ENCODE data around the gene MED15. TPM values are rescaled to one million over a fixed set of nuclear protein-coding genes. Genes with fewer than 3 reads are reported as not detected.
A peak's percentile ranks its signal among the peaks of the same experiment; 100 is the strongest.

MED15 gene
- total and polyA plus RNA-seq, 10 of the 15 experiments (the other 5 are each of a cell fraction or from before 2014, with no cell fraction given): 1.4 to 75.2 (median 26.9) TPM

- no peak for TF ChIP-seq FOXM1 (IDR thresholded peaks at IDR 0.05; ENCODE audit: low read depth, low read length)
- TF ChIP-seq CREM (IDR thresholded peaks at IDR 0.05; ENCODE audit: low read depth): no peak
- no peak for TF ChIP-seq RCOR1 (conservative IDR thresholded peaks at IDR 0.05; ENCODE audit: low read depth, low read length)
- no peak for TF ChIP-seq USF2 (IDR thresholded peaks at IDR 0.05; ENCODE audit: borderline replicate concordance, low read depth, low read length)
- no peak for TF ChIP-seq IKZF2 (IDR thresholded peaks at IDR 0.05)
- no peak for TF ChIP-seq NBN (IDR thresholded peaks at IDR 0.05)
- no peak for TF ChIP-seq ZSCAN29 (IDR thresholded peaks at IDR 0.05)
- no peak for TF ChIP-seq TARDBP (IDR thresholded peaks at IDR 0.05; ENCODE audit: borderline replicate concordance)
- peak; percentile 54 for TF ChIP-seq KLF5 (IDR thresholded peaks at IDR 0.05; ENCODE audit: partially characterized antibody)
- TF ChIP-seq SMAD5 (IDR thresholded peaks at IDR 0.05; ENCODE audit: low read depth): no peak
- TF ChIP-seq FOS (IDR thresholded peaks at IDR 0.05; ENCODE audit: borderline replicate concordance, extremely low read depth, insufficient read length): no peak
- no peak for TF ChIP-seq SP1 (IDR thresholded peaks at IDR 0.05; ENCODE audit: low read depth, low read length)
- TF ChIP-seq CTCF (IDR thresholded peaks at IDR 0.05 in 2 of 3, conservative IDR thresholded peaks at IDR 0.05 in 1 of 3; ENCODE audit: control insufficient read depth in 2 of 3, extremely low read depth in 1 of 3, insufficient read depth in 1 of 3, low read depth in 3 of 3, low read length in 3 of 3): peak; percentile 90 to 97 (median 90)
- TF ChIP-seq ETV6 (conservative IDR thresholded peaks at IDR 0.05 in 1 of 2, IDR thresholded peaks at IDR 0.05 in 1 of 2; ENCODE audit: borderline replicate concordance in 1 of 2, low read depth in 1 of 2): no peak
- TF ChIP-seq RB1 (IDR thresholded peaks at IDR 0.05; ENCODE audit: borderline replicate concordance): peak; percentile 76; the same call in 1 of the 2 replicates
- no peak for TF ChIP-seq RUNX3 (IDR thresholded peaks at IDR 0.05; ENCODE audit: low read length)
- TF ChIP-seq IKZF1 (conservative IDR thresholded peaks at IDR 0.05): 0 out of 2 replicates have a peak, but pooled peaks have one; percentile 20
- TF ChIP-seq DPF2 (IDR thresholded peaks at IDR 0.05): no peak
- peak; percentile 99 for TF ChIP-seq SMC3 (IDR thresholded peaks at IDR 0.05; ENCODE audit: borderline replicate concordance, low read length)
- no peak for TF ChIP-seq HDAC6 (IDR thresholded peaks at IDR 0.05; ENCODE audit: unreplicated experiment)
- TF ChIP-seq, protein P1, sequence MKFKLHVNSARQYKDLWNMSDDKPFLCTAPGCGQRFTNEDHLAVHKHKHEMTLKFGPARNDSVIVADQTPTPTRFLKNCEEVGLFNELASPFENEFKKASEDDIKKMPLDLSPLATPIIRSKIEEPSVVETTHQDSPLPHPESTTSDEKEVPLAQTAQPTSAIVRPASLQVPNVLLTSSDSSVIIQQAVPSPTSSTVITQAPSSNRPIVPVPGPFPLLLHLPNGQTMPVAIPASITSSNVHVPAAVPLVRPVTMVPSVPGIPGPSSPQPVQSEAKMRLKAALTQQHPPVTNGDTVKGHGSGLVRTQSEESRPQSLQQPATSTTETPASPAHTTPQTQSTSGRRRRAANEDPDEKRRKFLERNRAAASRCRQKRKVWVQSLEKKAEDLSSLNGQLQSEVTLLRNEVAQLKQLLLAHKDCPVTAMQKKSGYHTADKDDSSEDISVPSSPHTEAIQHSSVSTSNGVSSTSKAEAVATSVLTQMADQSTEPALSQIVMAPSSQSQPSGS (IDR thresholded peaks at IDR 0.05; ENCODE audit: low read length): no peak
- TF ChIP-seq, protein P2, sequence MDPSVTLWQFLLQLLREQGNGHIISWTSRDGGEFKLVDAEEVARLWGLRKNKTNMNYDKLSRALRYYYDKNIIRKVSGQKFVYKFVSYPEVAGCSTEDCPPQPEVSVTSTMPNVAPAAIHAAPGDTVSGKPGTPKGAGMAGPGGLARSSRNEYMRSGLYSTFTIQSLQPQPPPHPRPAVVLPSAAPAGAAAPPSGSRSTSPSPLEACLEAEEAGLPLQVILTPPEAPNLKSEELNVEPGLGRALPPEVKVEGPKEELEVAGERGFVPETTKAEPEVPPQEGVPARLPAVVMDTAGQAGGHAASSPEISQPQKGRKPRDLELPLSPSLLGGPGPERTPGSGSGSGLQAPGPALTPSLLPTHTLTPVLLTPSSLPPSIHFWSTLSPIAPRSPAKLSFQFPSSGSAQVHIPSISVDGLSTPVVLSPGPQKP (IDR thresholded peaks at IDR 0.05; ENCODE audit: low read depth, low read length): no peak
- TF ChIP-seq YY1 (IDR thresholded peaks at IDR 0.05; ENCODE audit: low read depth, low read length): peak; percentile 76
- no peak for TF ChIP-seq RAD51 (IDR thresholded peaks at IDR 0.05)
- no peak for TF ChIP-seq RELB (IDR thresholded peaks at IDR 0.05; ENCODE audit: low read depth)
These were observed 98.8 kb downstream of the MED15 start (continued) for GRCh38 chr22:20606041-20606783.

Data from GM12878 (cell line).